HG03103 (cell line): ENCODE results near the gene ZBTB24.

ENCODE experiments used
- ATAC-seq: cut with Tn5 transposase; IDR thresholded peaks from one replicate; pipeline ENCODE4 v1.9.1; 2021; ENCODE audit warnings: low read depth; ENCODE audit not compliant: unreplicated experiment

The ZBTB24 gene

DNA sequence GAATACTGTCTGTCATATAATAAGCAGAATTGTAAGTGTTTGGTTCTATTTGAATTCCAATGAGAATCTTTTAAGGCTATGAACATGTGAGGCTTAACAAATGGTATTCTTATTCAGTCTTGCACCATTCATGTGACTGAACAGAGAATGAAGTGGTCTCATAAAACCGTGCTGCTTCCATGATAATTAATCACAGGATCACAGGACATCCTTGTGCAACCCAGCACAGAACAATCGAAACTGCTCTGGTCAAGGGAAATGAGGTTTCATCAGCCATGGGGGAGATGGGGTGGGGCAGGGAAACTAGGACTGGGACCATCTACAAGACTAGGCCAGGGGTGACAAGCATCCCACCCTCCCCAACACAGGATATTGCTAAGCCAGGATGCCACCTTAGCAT is 48.6 kb downstream of the ZBTB24 start:
- no peak for ATAC-seq

GRCh38 chr6:109429496-109429895 is 53.5 kb downstream of the ZBTB24 start:
- no peak for ATAC-seq

DNA sequence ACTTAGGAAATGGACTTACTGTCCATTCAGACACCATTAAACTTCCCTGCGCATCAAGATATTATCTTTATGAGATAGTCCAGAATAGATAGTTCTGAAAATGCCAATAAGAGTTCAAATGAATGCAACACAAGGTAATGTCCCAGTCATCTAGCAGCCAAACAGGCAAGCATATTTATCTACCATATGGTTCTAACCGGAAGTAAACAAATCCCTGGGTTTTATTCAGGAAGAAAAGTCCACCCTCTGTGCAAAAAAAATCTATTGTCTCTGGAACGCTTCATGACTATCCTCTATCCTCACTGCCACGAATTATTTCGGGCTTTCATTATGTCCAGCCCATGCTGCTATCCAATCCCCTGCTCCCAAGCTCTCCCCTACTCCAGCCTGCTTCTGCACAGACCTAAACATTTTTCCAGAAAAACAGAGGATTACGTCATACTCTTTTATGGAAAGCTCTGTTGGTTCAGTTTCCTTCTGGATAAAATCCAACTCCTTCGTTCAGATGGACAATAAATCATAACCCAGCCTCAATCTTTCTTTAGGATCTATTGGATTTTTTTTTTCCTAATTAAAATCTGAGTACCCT is 54.0 kb downstream of the ZBTB24 start:
- no peak for ATAC-seq

DNA sequence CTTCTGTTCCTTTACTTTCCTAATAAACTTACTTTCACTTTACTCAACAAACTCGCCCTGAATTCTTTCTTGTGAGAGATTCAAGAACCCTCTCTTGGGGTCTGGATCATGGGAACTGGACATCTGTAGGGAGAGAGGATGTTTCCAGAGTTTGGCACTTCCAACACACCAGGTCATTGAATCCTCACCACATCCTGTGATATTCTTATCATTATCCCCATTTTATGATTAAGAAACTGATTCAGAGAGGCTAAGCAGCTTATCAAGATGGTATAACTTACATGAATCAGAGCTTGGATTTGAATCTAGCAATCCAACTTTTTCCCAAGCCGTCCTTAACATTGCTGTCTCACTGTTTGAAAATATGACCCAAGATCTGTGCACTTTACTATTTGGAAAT is 58.1 kb downstream of the ZBTB24 start:
- no peak for ATAC-seq

- ATAC-seq, result no peak
These were observed 61.8 kb downstream of the ZBTB24 start for GRCh38 chr6:109421184-109421583.

- no peak for ATAC-seq
These were observed 62.3 kb downstream of the ZBTB24 start for GRCh38 chr6:109420751-109421150.

DNA sequence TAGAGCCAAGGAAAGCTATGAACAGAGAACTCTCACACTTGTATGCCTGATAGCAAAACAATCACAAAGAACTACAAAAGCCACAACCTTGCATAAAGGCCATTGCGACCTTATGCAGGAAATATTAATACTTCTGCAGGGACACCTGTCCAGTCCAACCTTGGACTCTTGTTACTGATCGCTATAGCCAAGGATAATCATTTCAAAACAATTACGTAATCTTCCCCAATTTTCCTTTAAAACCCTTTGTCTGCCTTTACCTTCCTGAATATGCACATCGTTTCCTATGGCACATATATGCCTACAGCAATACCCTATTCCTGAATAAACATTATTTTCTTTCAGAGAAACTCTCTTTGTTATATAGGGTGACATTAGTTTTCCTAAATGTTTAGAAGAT is 65.4 kb downstream of the ZBTB24 start:
- no peak for ATAC-seq
